Upper lobe of left lung (tissue), 4 donors: Measurements from ENCODE around the gene TMEM203.

Experiments used
- POLR2A ChIP-seq, 4 donors: fragments of 450-650 bp; IDR thresholded peaks; one replicate each; pipeline ENCODE4 v1.5.1; 2016 to 2017; ENCODE audit warnings: antibody characterized with exemption in 4 of 4, mild to moderate bottlenecking in 2 of 4
- POLR2AphosphoS5 ChIP-seq, 2 donors: sonication (generic); formaldehyde crosslinking; IDR thresholded peaks; one replicate each; pipeline ENCODE4 v1.5.1; 2017; ENCODE audit warnings: antibody characterized with exemption in 2 of 2
- TF ChIP-seq, protein P1 (sequence below), 6 experiments: fragments of 450-650 bp in 4 of 6; fragments of 200-600 bp in 2 of 6; sonication (generic) in 2 of 6; IDR thresholded peaks; one replicate each; pipeline ENCODE4 v1.5.1; 2016 to 2019; ENCODE audit warnings: antibody characterized with exemption in 6 of 6

DNA sequence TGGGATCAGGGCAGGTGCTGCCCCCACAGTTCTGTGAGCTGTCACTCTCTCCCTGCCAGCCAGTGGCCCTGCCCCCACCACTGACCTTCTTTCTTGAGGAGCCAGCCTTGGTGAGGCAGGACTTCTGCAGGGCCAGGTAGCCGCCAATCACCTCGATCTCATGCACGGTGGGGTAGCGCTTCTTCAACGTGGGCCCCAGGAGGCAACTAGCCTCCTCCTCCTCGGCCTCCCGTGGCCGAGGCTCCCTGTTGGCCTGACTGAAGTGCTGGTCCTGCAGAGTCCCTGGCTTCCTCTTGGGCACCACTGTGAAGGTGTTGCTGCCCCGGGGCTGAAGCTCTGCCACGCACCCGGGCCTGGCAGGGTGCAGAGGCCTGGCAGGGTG lies 6.6 kb downstream of the TMEM203 start:
- TF ChIP-seq, protein P1, sequence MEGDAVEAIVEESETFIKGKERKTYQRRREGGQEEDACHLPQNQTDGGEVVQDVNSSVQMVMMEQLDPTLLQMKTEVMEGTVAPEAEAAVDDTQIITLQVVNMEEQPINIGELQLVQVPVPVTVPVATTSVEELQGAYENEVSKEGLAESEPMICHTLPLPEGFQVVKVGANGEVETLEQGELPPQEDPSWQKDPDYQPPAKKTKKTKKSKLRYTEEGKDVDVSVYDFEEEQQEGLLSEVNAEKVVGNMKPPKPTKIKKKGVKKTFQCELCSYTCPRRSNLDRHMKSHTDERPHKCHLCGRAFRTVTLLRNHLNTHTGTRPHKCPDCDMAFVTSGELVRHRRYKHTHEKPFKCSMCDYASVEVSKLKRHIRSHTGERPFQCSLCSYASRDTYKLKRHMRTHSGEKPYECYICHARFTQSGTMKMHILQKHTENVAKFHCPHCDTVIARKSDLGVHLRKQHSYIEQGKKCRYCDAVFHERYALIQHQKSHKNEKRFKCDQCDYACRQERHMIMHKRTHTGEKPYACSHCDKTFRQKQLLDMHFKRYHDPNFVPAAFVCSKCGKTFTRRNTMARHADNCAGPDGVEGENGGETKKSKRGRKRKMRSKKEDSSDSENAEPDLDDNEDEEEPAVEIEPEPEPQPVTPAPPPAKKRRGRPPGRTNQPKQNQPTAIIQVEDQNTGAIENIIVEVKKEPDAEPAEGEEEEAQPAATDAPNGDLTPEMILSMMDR (IDR thresholded peaks at IDR 0.05), result no peak
- TF ChIP-seq POLR2A (IDR thresholded peaks at IDR 0.05) (no peak), POLR2AphosphoS5 (IDR thresholded peaks at IDR 0.05) (no peak)
